Measurements from ENCODE around the gene KCNC1.

KCNC1 gene

GRCh38 chr11:17792161-17792560 lies 57.6 kb downstream of the KCNC1 start:
- no peak for DNase-seq (ENCODE audit: low spot score)

GRCh38 chr11:17793642-17794170 lies 59.1 kb downstream of the KCNC1 start:
- DNase-seq (ENCODE audit: low spot score): no peak

DNA sequence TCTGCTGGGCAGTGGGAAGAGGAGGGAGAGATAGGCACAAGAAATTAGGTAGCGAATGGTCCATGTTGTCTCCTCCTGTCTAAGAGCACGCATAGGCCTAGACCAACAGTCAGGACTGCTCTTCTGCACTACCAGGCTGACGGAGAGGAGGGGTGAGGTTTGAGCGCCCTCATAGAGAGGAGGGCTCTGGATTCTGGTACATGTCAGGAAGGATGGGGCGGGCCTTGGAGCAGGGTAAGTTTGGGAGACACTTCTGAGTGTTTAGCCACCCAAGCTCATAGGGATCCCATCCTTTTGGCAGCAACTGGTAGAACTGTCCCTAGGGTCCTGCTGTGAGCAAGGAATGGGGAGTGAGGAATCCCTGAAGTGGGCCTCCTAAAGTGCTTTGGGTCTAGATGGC lies 60.4 kb downstream of the KCNC1 start:
- no peak for DNase-seq (ENCODE audit: low spot score)

DNA sequence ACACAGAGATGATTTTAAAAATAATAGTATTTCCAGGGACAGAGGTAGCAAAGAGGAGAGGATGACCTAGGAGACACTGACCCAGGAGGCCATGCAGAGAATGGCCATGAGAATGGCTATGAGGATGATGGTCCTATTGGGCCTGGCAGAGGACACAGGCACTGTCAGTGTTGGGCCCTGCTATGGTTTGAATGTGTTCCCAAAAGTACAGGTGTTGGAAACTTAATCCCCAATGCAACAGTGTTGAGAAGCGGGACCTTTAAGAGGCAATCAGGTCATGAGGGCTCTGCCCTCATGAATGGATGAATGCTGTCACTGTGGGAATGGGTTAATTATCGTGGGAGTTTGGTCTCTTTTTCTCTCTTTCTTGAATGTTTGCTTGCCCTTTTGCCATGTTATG lies 61.6 kb downstream of the KCNC1 start:
- DNase-seq (ENCODE audit: low spot score): no peak

GRCh38 chr11:17798253-17798652 lies 63.7 kb downstream of the KCNC1 start:
- DNase-seq (ENCODE audit: low spot score): no peak

DNA sequence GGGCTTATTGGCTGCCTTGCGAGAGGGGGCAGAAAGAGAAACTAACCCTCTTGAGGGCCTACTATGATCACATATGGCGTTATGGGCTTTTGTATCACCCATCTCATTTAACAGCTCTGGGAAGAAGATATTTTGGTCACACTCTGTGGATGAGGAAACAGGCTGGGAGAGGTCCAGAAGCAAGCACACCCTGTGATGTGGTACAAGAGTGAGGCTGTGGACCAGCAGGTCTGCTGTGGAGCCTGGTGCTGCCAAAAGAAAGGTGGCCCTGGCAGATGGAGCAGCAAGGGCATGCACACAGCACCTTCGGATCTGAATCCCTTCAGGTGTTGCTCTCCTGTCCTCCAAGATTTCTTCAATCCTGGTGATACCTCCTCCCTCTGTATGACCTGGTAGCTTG lies 64.1 kb downstream of the KCNC1 start:
- no peak for DNase-seq (ENCODE audit: low spot score)

DNA sequence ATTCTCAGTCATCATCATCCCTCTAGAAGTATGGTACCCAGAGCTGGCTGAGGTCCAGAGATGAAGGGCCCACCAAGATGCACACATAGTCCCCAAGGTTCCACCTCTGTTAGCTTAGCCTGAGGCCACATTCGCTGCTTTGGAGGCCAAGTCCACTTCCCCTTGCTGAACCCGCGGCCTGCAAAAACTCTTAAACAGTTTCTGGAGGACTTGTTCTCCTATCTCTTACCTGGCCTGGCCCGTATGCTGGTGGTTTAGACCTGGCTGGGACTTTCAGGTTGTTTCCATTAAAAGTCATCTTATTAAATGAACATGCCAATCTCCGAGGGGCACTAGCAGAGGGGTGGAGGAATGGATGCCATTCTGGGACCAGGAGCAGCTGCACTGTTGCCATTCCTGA lies 64.6 kb downstream of the KCNC1 start:
- no peak for DNase-seq (ENCODE audit: low spot score)

GRCh38 chr11:17801166-17801565 lies 66.6 kb downstream of the KCNC1 start:
- DNase-seq (ENCODE audit: low spot score): no peak

GRCh38 chr11:17802491-17802890 lies 67.9 kb downstream of the KCNC1 start:
- DNase-seq (ENCODE audit: low spot score): no peak

- DNase-seq (ENCODE audit: low spot score): no peak
Measured at GRCh38 chr11:17803754-17804334, 69.3 kb downstream of the KCNC1 start.

DNA sequence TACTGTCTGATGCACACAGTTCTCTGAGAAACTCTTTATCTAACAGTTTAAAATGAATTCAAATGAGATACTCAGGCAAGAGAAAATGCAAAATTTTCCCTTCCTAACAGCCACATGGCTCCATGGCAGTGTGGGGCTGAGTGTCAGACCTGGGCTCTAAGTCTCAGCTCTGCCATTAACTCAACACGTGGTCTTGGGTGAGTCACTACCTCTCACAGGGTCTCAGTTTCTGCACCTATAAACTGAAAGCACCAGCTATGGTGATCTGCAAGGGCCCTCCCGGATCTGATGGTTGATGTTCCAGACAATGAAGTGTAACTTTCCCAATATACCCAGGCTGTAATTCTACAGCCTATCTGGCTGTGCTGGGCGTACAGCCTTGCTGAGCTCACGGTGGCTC lies 70.5 kb downstream of the KCNC1 start:
- DNase-seq (ENCODE audit: low spot score): no peak

DNA sequence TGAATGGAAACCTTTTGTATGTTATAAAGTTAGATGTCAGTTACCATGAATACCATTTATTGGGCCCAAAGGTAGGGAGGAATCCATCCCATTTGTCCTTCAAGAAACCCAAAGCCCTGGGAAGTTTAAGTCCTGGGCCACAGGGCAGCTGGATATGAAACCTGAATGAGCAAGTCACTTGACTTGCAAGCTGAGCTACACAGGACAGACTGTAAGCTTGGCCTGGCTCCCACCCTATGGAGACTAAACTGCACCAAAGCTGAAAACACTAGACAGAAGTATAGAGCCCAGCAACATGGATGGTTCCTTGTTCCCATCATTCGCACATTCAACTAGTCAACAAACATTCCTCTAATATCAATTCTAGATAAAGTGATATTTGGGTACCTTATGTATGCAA lies 71.3 kb downstream of the KCNC1 start:
- no peak for DNase-seq (ENCODE audit: low spot score)

DNA sequence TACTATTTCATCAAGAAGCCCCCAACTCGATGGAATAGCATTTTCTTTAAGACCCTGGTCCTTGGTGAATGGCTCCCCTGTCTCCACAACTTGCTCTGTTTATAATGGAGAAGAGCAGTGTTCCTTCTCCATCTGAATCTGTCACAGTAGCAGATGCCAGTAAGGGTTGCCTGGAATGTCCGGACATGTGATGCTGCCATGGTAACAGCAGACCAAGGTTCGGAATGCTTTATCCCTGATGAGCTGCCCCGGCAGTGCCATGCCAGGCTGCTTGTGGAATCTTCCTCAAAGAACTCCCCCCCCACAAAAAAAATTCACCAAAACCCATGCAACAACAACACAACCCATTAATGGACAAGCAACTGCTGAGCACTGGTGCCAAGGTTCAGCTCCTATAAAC lies 72.5 kb downstream of the KCNC1 start:
- no peak for DNase-seq (ENCODE audit: low spot score)

DNA sequence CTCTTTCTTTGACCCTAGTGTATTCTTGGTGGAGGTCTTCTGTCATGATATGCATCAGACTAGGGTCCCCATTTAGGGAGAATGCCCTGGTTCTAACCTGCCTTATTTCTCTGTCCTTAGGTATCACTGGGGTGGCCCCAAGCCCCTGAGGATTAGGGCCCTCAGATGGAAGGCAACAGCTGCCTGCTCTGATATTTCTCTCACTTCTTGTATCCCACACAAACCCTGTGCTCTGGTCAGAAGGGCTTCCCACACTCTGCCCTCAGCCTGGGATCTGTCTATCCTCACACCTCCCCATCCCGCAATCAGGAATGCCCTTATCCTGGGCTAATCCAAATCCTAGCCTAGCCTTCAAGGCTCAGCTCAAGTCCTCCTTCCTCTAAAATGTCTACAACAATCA lies 75.5 kb downstream of the KCNC1 start:
- DNase-seq (ENCODE audit: low spot score): no peak

- no peak for DNase-seq (ENCODE audit: low spot score)
Measured at GRCh38 chr11:17810746-17811145, 76.2 kb downstream of the KCNC1 start.

DNA sequence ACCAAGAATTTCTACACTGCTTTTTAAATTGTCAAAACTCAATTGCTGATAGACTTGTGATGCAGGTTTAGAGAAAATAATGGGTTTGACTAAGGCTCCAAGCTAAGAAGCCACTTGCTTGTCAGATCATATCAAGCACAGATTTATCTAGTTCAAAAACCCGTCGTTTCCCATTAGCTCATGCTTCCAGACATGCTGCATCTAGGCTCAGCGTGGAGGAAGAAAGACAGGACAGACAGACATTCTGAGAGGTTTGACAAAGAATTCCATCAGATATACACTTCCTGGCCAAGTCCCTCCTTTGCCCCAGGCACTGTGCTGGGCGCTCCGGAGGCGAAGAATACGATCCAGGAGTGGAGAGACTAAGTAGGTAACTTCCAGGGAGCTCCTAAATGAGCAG lies 76.8 kb downstream of the KCNC1 start:
- no peak for DNase-seq (ENCODE audit: low spot score)

- DNase-seq (ENCODE audit: low spot score): no peak
Measured at GRCh38 chr11:17812091-17812864, 77.7 kb downstream of the KCNC1 start.

DNA sequence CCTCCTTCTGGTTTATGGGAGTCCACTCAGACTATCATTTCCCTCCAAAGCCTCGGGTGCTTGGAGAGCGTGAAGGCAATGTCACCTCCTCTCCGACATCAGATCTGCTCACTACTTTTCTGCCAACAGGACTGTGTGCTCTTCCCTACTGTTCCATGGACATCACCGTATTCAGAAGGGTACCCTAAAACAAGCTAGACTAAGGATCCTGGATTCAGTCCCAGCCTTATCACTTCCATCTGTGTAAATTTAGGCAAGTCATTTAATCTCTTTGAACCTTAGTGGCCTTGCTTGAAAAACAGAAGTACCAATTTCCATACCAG lies 78.2 kb downstream of the KCNC1 start:
- no peak for DNase-seq (ENCODE audit: low spot score)

DNA sequence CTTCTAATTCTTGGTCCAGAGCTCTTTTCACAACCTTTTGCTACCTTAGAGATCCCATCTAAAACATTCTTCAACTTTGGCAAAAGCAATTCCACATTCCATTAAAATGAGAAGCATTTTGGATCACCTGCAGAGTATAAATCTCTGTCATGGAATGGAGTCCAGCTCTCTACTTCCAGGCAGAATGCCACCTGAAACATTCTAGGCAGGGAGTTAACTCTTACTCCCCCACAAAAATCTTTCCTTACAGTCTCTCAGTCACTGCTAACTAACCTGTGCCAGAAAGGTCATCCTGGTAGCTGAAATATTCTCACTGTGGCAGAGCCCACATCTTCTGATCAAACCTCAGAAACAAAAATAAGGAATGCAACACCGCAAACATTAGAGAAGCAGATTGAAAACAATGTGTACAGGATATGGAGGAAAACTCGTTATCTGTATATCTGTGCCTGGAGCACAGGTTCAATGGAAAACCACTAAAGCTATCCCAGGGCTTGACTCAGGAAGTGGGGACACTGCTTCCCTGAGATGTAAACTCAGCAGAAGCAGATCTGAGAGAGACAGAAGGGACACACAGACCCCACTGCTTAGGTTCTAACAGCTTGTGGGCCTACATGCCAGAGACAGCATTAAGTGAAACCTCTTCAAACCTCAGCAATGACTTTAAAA lies 78.9 kb downstream of the KCNC1 start:
- DNase-seq (ENCODE audit: low spot score): no peak

- no peak for DNase-seq (ENCODE audit: low spot score)
Measured at GRCh38 chr11:17814546-17814945, 80.0 kb downstream of the KCNC1 start.

DNA sequence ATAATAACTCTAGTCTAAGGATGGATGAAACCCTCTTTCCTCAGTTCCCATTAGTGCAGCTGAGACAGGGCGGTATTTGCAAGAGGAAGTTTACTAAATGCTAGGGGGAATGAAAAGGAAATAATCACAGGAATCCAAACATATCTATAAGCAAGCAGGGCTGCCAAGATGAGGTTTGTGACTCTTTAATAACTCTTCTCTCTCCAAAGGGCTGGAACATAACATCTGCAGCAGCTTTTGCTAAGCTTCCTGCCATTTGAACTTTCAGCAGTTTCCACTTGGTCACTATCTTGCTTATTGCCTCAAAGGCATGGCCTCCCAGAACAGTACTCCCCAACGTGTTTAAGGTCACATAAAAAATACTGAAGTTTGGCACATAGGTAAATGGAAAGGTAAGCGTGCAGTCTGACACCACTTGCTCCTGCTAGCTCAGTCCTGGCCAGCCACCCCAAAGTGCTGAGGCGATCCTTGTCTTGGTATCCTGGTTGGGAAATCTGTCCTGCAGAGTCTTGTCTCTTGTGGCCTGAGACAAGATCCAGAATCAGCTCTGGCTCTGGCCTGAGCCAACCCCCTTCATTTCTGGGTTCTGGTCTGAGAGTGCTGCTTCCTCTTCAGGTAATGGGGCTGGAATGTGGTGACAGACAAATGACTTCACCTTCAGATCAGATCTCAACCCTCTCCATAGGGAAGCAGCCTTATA lies 81.8 kb downstream of the KCNC1 start:
- no peak for DNase-seq (ENCODE audit: low spot score)

- DNase-seq (ENCODE audit: low spot score): no peak
Measured at GRCh38 chr11:17821648-17822400, 87.2 kb downstream of the KCNC1 start.

All from pons (tissue), 1 donor.